Activated T-cell treated with anti-CD3 and anti-CD28 coated beads for 48 hours (primary cell): ENCODE measurements around the gene RPH3AL.

Experiments used
- DNase-seq: peaks from one replicate; pipeline ENCODE4 v3.0.0-alpha.2; 2020; ENCODE audit warnings: low read depth

RPH3AL gene

DNA sequence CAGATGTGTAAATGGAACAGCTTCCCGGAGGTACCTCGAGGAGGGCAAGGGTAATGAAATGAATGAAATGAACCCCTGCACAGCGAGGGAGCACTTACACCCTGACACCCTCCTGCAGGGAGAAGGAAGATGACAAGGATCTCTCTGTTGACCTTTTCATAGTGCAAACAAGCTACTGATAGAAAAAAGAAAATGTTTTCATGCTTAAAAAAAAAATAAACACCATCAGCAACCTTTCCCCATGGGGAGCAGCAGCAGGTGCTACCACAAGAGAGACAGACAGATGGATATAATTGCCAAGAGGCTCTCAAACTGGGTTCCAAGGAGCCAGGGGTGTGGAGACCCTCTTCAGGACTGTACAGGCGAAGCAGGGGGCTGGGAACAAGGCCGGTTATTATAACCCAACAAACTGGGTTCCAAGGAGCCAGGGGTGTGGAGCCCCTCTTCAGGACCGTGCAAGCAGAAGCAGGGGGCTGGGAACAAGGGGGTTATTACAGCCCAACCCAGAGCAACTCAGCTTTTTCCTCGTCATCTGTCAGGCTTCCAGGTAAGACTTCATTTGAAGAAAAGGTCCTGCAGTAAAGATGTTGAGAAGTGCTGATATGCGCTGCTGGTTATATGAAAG lies 718 bp upstream of the RPH3AL start:
- no peak for DNase-seq

GRCh38 chr17:351875-352420 lies 659 bp downstream of the RPH3AL start:
- DNase-seq, result no peak

GRCh38 chr17:351449-351738 lies 1.2 kb downstream of the RPH3AL start:
- DNase-seq, result no peak

DNA sequence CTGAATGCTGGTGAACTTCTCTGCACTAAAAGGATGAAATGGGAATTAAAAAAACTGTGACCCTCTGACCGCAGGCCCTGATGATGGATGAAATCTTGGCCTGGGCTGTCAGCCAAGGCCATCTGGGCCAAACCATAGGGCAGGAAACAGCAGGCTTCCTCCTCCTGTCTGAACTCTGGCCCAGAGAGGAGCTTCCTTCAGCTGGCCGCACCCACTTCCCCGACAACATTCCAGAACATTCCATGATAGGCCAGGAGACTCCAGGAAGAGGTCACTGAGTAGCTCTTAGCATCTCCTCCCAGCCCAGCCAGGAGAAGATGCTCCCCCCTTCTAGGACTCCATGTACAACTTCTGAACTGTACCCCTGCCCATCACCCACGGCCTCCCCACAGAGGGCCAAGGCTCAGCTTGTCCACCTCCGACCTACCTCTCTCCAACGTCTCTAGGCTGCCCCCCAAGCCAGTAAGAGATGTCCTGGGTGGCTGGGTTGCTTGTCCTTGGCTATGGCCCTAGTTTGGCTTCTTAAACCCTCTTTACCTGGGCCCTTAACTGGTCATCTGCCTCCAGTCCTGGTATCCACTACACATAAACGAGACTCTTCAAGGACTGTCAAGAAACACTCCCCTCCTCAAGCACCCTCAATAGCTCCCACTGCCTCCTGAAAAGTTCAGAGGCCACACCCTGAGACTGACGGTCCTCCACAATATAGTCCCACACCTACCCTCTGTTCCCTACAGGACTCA lies 1.7 kb downstream of the RPH3AL start:
- DNase-seq, result no peak

- no peak for DNase-seq
Measured at GRCh38 chr17:349666-350065, 2.9 kb downstream of the RPH3AL start.

DNA sequence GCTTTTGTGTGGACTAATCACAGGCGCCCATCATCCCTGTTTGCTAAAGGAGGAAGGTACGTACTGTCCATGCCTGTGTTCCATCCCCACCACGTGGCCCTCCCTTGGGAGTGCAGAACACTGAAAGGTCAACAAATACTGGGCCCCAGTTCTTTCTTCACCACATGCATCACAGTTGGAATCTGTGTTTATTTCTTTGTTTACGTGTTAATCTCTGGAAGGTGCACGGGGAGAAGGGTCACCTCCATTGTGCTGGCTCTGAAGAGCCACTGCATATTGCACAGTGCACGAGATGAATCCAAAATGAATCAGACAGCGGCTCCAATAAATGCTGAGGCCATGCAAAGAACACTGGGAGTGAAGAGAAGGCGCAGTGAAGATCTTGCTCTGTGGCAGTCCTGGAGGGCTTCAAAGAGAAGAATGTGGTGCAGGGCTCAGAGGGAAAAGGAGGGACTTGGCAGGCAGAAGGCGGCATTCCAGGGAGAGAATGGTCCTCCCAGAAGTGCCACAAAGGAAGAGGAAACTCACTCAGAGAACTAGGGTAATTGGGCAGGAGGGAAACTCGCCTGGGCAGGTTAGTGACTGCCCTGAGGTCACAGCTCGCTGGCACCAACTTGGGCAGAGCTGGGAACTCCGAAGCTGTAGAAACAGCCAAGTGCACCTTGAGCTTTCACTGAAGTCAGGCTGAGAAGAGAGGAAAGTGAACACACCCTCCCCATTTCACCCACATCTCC lies 3.7 kb downstream of the RPH3AL start:
- no peak for DNase-seq

DNA sequence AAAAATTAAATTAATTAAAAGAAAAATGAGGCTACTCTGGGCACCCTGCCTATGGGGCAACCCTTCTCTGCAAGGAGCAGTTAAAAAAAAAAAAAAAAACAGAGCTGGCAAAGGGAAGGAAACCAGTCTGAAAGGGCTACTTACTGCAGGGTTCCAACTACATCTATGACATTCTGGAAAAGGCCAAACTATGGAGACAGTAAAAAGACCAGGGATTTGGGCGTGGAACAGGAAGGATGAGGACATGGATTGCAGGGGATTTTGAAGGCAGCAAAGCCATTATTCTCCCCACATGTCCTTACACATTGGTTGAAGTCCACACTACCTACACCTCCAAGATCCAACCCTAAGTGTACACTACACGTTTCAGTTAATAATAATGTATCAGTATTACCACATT lies 4.6 kb downstream of the RPH3AL start:
- DNase-seq, result no peak

DNA sequence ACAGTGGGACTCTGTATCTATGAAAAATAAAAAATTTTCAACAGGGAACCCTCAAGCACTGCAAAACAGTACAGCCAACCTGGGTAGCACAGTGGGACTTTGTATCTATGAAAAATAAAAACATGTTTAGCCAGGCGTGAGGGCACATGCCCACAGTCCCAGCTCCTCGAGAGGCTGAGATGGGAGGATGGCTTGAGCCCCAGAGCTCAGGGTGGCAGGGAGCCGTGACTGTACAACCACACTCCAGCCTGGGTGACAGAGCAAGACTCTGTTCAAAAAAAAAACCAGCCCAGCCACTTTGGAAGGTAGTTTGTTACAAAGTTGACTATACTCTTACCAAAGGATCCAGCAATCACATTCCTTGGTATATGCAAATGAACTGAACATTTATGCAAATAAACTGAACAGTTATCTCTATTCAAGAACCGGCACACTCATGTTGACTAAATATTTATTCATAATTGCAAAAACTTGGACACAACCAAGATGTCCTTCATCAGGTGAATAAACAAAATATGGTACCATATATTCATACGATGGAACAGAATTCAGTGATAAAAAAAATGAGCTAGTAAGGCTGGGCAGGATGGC lies 5.2 kb downstream of the RPH3AL start:
- no peak for DNase-seq

- no peak for DNase-seq
Measured at GRCh38 chr17:345992-346785, 6.4 kb downstream of the RPH3AL start.

- DNase-seq, result no peak
Measured at GRCh38 chr17:345261-345660, 7.3 kb downstream of the RPH3AL start.

GRCh38 chr17:343875-344752 lies 8.5 kb downstream of the RPH3AL start:
- no peak for DNase-seq

GRCh38 chr17:343211-343610 lies 9.4 kb downstream of the RPH3AL start:
- no peak for DNase-seq

DNA sequence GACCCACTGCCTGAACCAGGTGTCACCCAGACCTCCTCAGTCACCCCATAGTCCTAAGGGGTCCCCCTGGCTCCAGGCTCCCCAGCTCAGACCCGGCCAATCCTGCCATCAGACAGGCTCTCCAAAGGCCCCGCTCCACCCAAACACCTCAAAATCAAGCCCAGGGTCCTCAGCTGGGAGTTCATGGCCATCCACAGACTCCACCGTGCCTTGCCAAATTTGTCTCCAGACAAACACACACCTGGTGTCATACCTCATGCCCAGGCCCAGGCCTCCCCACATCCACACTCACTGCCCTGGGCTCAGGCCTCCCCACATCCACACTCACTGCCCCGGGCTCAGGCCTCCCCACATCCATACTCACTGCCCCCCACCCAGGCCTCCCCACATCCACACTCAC lies 12.5 kb downstream of the RPH3AL start:
- no peak for DNase-seq

DNA sequence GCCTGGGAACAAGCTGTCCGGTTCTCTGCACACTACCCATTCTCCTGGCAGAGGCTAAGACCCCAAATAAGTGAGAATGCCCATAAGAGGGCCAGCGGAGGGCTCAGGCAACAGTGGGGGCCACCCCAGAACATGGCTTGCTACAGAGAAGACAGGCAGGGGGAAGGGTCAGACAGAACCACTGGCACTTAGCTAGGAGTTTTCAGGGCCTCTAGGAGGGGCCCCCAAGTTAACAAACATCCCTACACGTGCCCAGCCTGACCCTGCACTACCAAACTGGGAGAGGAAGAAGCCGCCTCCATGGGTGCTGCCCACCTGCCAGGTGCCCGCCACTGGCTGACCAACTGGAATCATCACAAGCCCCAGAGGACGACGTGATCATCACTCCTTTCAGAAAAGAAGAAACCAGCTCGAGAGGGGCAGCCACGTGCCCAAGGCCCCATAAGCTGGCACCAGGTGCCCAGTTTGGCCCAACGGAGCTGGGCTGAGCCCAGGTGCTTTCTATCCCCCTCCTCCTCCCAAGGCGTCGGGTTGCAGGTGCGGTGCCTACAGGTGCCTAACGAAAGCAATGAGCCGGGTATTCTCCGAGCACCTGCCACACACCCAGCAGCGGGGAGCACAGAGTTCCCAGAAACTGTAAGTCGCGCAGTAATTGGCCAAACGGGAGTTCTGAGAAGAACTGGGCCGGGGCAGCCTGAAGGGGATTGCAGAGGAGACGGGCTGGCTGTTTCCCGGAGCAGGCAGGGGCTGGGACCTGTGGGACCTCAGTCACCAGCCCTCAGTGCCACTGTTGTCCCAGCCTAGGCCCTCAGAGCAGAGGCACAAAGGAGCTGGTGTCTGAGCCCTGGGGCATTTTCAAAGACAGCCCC lies 13.2 kb downstream of the RPH3AL start:
- no peak for DNase-seq

DNA sequence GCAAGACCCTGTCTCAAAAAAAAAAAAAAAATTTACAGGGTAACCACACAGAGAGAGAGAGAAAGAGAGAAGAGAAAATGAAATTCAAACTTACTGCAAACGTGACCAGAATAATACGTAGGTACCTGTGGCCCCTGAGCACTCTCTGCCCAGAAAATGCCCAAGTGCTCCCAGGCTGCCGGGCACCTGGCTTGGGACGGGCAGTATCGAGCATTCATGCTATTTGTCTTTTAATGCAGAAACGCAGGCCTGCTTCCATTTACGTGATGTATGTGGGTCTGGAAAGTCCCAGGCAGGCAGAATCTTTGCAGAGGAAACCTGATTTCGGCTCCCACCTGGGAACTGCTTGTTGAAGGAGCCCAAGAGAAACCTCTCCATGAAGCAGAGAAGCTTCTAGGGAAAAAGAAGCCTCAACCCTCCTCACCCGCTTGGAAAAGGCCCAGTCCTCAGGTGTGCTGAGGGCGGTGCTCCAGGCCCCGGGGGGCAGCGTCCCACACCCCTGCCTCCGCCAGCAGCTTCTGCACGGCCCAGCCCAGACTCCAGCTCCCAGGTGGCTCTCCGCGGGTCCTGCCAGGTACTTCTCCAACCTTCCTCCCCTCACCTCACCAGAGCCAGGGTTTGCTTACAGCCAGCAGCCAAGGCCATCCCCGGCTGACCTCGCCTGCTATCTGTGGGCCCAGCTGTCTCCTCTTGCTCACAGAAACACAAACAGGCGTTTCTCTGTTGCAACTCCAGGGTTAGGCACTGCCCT lies 14.0 kb downstream of the RPH3AL start:
- no peak for DNase-seq

- no peak for DNase-seq
Measured at GRCh38 chr17:337866-338265, 14.7 kb downstream of the RPH3AL start.

GRCh38 chr17:337453-337852 lies 15.2 kb downstream of the RPH3AL start:
- DNase-seq, result no peak

DNA sequence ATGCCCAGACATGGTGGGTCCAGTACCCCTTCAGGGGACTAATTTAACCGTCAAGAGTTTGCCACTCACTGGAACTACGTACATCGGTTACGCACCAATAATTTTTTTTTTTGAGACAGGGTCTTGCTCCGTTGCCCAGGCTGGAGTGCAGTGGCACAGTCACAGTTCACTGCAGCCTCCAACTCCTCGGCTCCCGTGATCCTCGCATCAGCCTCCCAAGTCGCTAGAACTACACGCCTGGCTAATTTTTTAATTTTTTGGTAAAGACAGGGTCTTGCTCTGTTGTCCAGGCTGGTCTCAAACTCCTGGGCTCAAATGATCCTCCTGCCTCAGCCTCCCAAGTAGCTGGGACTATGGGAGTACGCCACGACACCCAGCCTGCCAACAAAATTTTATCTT lies 15.6 kb downstream of the RPH3AL start:
- no peak for DNase-seq
